GM23248 (cell line): ENCODE results near the gene VCP.

Experiments used
- EZH2 ChIP-seq: fragments of 200-600 bp; sonication (generic); IDR thresholded peaks from 2 replicates; pipeline ENCODE4 v1.6.1; 2018; ENCODE audit warnings: antibody characterized with exemption, mild to moderate bottlenecking; ENCODE audit not compliant: insufficient read depth, poor library complexity, severe bottlenecking
- EZH2phosphoT487 ChIP-seq: fragments of 200-600 bp; sonication (generic); IDR thresholded peaks from 2 replicates; pipeline ENCODE4 v1.6.1; 2018; ENCODE audit warnings: antibody characterized with exemption, moderate library complexity, mild to moderate bottlenecking, low read depth; ENCODE audit not compliant: insufficient read depth

- no peak for TF ChIP-seq EZH2phosphoT487
- TF ChIP-seq EZH2, result no peak
These were observed 37.9 kb upstream of the VCP start for GRCh38 chr9:35110327-35110761.
